Activated naive CD8-positive, alpha-beta T cell treated with anti-CD3 and anti-CD28 coated beads, Interleukin-2, amount 10 ng/mL, durations not matched to agents 7 days and 5 days (primary cell): ENCODE measurements around the gene WWOX. TPM values are rescaled to one million over a fixed set of nuclear protein-coding genes. Genes with fewer than 3 reads are reported as not detected.

Experiments used
- ATAC-seq: fragments of 150-1000 bp; cut with Tn5 transposase; one replicate; pipeline ENCODE4 v1.10.0; 2021; ENCODE audit warnings: low read depth, moderate library complexity
- POLR2A ChIA-PET: fragments of 350-600 bp; sonication (Branson Sonifier 250); formaldehyde crosslinking; loops from one replicate; lab custom pipeline; 2021; ENCODE audit warnings: antibody characterized with exemption; lab: Charles Lee
- DNase-seq: peaks from one replicate; pipeline ENCODE4 v3.0.0; 2021
- H3K27ac Mint-ChIP-seq: one replicate; pipeline ENCODE4 v1.8.0; 2022; ENCODE audit warnings: mild to moderate bottlenecking, mixed read lengths
- H3K27me3 Mint-ChIP-seq: one replicate; pipeline ENCODE4 v1.8.0; 2022; ENCODE audit warnings: mild to moderate bottlenecking, moderate library complexity, mixed read lengths
- H3K36me3 Mint-ChIP-seq: one replicate; pipeline ENCODE4 v1.8.0; 2021; ENCODE audit warnings: mild to moderate bottlenecking, mixed read lengths
- H3K4me1 Mint-ChIP-seq: one replicate; pipeline ENCODE4 v1.8.0; 2021; ENCODE audit warnings: mixed read lengths
- H3K4me3 Mint-ChIP-seq: one replicate; pipeline ENCODE4 v1.8.0; 2022; ENCODE audit warnings: mild to moderate bottlenecking, moderate library complexity, mixed read lengths
- H3K9me3 Mint-ChIP-seq: one replicate; pipeline ENCODE4 v1.8.0; 2021; ENCODE audit warnings: mixed read lengths
- total RNA-seq, 2 experiments: library from RNA; stranded (reverse); gene quantifications; one replicate each; pipeline ENCODE4 v1.2.3, GENCODE V29; 2021

WWOX gene
- total RNA-seq, 2 experiments from 2014 or later = 26.8 to 27.7 TPM

GRCh38 chr16:78791926-78792325 lies 692.5 kb downstream of the WWOX start:
- Mint-ChIP-seq H3K9me3 (peaks cover 1% of the 10 kb centered on the region), H3K27me3 (no peaks in the 10 kb centered on the region), H3K36me3 (no peaks in the 10 kb centered on the region), H3K27ac (no peak overlapping the region), H3K4me1 (no peaks in the 10 kb centered on the region), H3K4me3 (no peak overlapping the region)
- DNase-seq (no peak), ATAC-seq (no peak)
- POLR2A ChIA-PET = no interaction called here

- Mint-ChIP-seq H3K27ac (no peak overlapping the region), H3K4me1 (no peaks in the 10 kb centered on the region), H3K36me3 (no peaks in the 10 kb centered on the region), H3K4me3 (no peak overlapping the region), H3K9me3 (no peaks in the 10 kb centered on the region), H3K27me3 (no peaks in the 10 kb centered on the region)
- ATAC-seq = no peak
- no peak for DNase-seq
- POLR2A ChIA-PET = no interaction called here
These were observed 693.5 kb downstream of the WWOX start for GRCh38 chr16:78792952-78793351.

GRCh38 chr16:78794581-78795250 lies 695.3 kb downstream of the WWOX start:
- ATAC-seq = no peak
- no peaks in the 10 kb centered on the region for H3K27me3 Mint-ChIP-seq
- H3K4me3 Mint-ChIP-seq = no peak overlapping the region
- no peaks in the 10 kb centered on the region for H3K9me3 Mint-ChIP-seq
- POLR2A ChIA-PET = no interaction called here
- DNase-seq = no peak
- H3K36me3 Mint-ChIP-seq = no peaks in the 10 kb centered on the region
- no peaks in the 10 kb centered on the region for H3K4me1 Mint-ChIP-seq
- no peak overlapping the region for H3K27ac Mint-ChIP-seq

GRCh38 chr16:78795433-78795832 lies 696.0 kb downstream of the WWOX start:
- Mint-ChIP-seq H3K27me3 (no peaks in the 10 kb centered on the region), H3K27ac (no peak overlapping the region), H3K9me3 (no peaks in the 10 kb centered on the region), H3K4me3 (no peak overlapping the region), H3K4me1 (no peaks in the 10 kb centered on the region), H3K36me3 (no peaks in the 10 kb centered on the region)
- POLR2A ChIA-PET = no interaction called here
- DNase-seq (no peak), ATAC-seq (no peak)

GRCh38 chr16:78796221-78796866 lies 696.9 kb downstream of the WWOX start:
- Mint-ChIP-seq H3K9me3 (no peaks in the 10 kb centered on the region), H3K36me3 (no peaks in the 10 kb centered on the region), H3K27ac (no peak overlapping the region), H3K4me3 (no peak overlapping the region), H3K4me1 (no peaks in the 10 kb centered on the region), H3K27me3 (no peaks in the 10 kb centered on the region)
- POLR2A ChIA-PET = no interaction called here
- DNase-seq (no peak), ATAC-seq (no peak)

- no peak for DNase-seq
- no peak for ATAC-seq
- no peak overlapping the region for H3K27ac Mint-ChIP-seq
- no peaks in the 10 kb centered on the region for H3K36me3 Mint-ChIP-seq
- POLR2A ChIA-PET = no interaction called here
- H3K4me3 Mint-ChIP-seq = no peak overlapping the region
- H3K4me1 Mint-ChIP-seq = no peaks in the 10 kb centered on the region
- no peaks in the 10 kb centered on the region for H3K27me3 Mint-ChIP-seq
- no peaks in the 10 kb centered on the region for H3K9me3 Mint-ChIP-seq
These were observed 700.0 kb downstream of the WWOX start for GRCh38 chr16:78799429-78799828.

GRCh38 chr16:78800523-78800922 lies 701.1 kb downstream of the WWOX start:
- Mint-ChIP-seq H3K27ac (no peak overlapping the region), H3K9me3 (no peaks in the 10 kb centered on the region), H3K4me1 (no peaks in the 10 kb centered on the region), H3K27me3 (no peaks in the 10 kb centered on the region), H3K36me3 (no peaks in the 10 kb centered on the region), H3K4me3 (no peak overlapping the region)
- POLR2A ChIA-PET = no interaction called here
- ATAC-seq (no peak), DNase-seq (no peak)

- ATAC-seq (no peak), DNase-seq (no peak)
- no peaks in the 10 kb centered on the region for H3K36me3 Mint-ChIP-seq
- POLR2A ChIA-PET = no interaction called here
- no peaks in the 10 kb centered on the region for H3K4me1 Mint-ChIP-seq
- H3K27ac Mint-ChIP-seq = no peak overlapping the region
- no peaks in the 10 kb centered on the region for H3K9me3 Mint-ChIP-seq
- H3K4me3 Mint-ChIP-seq = no peak overlapping the region
- H3K27me3 Mint-ChIP-seq = no peaks in the 10 kb centered on the region
These were observed 704.7 kb downstream of the WWOX start for GRCh38 chr16:78804058-78804735.

GRCh38 chr16:78805556-78805955 lies 706.1 kb downstream of the WWOX start:
- Mint-ChIP-seq H3K9me3 (no peaks in the 10 kb centered on the region), H3K4me3 (no peak overlapping the region), H3K36me3 (no peaks in the 10 kb centered on the region), H3K27me3 (no peaks in the 10 kb centered on the region), H3K4me1 (no peaks in the 10 kb centered on the region), H3K27ac (no peak overlapping the region)
- POLR2A ChIA-PET = no interaction called here
- ATAC-seq = no peak
- no peak for DNase-seq

GRCh38 chr16:78811247-78811646 lies 711.8 kb downstream of the WWOX start:
- H3K4me3 Mint-ChIP-seq = no peak overlapping the region
- H3K36me3 Mint-ChIP-seq = no peaks in the 10 kb centered on the region
- POLR2A ChIA-PET = no interaction called here
- no peaks in the 10 kb centered on the region for H3K9me3 Mint-ChIP-seq
- no peak overlapping the region for H3K27ac Mint-ChIP-seq
- no peaks in the 10 kb centered on the region for H3K27me3 Mint-ChIP-seq
- ATAC-seq (no peak), DNase-seq (no peak)
- no peaks in the 10 kb centered on the region for H3K4me1 Mint-ChIP-seq

- no peaks in the 10 kb centered on the region for H3K27me3 Mint-ChIP-seq
- ATAC-seq = no peak
- POLR2A ChIA-PET = no interaction called here
These were observed 713.1 kb downstream of the WWOX start for GRCh38 chr16:78812582-78812981.

GRCh38 chr16:78813661-78814311 lies 714.3 kb downstream of the WWOX start:
- Mint-ChIP-seq H3K4me1 (no peaks in the 10 kb centered on the region), H3K9me3 (no peaks in the 10 kb centered on the region), H3K36me3 (no peaks in the 10 kb centered on the region), H3K27ac (no peak overlapping the region), H3K4me3 (no peak overlapping the region), H3K27me3 (no peaks in the 10 kb centered on the region)
- ATAC-seq = no peak
- POLR2A ChIA-PET = no interaction called here
- no peak for DNase-seq

More at GRCh38 chr16:78812582-78812981, 713.1 kb downstream of the WWOX start:
- Mint-ChIP-seq H3K4me3 (no peak overlapping the region), H3K9me3 (no peaks in the 10 kb centered on the region), H3K36me3 (no peaks in the 10 kb centered on the region), H3K4me1 (no peaks in the 10 kb centered on the region), H3K27ac (no peak overlapping the region)
- no peak for DNase-seq

- no peaks in the 10 kb centered on the region for H3K36me3 Mint-ChIP-seq
- no peaks in the 10 kb centered on the region for H3K9me3 Mint-ChIP-seq
- no peak overlapping the region for H3K27ac Mint-ChIP-seq
- no peak for ATAC-seq
- no peak overlapping the region for H3K4me3 Mint-ChIP-seq
- POLR2A ChIA-PET = no interaction called here
- H3K4me1 Mint-ChIP-seq = no peaks in the 10 kb centered on the region
- no peaks in the 10 kb centered on the region for H3K27me3 Mint-ChIP-seq
- DNase-seq = no peak
These were observed 716.3 kb downstream of the WWOX start for GRCh38 chr16:78815713-78816112.
